ENCODE measurements around the gene MUS81.

DNA sequence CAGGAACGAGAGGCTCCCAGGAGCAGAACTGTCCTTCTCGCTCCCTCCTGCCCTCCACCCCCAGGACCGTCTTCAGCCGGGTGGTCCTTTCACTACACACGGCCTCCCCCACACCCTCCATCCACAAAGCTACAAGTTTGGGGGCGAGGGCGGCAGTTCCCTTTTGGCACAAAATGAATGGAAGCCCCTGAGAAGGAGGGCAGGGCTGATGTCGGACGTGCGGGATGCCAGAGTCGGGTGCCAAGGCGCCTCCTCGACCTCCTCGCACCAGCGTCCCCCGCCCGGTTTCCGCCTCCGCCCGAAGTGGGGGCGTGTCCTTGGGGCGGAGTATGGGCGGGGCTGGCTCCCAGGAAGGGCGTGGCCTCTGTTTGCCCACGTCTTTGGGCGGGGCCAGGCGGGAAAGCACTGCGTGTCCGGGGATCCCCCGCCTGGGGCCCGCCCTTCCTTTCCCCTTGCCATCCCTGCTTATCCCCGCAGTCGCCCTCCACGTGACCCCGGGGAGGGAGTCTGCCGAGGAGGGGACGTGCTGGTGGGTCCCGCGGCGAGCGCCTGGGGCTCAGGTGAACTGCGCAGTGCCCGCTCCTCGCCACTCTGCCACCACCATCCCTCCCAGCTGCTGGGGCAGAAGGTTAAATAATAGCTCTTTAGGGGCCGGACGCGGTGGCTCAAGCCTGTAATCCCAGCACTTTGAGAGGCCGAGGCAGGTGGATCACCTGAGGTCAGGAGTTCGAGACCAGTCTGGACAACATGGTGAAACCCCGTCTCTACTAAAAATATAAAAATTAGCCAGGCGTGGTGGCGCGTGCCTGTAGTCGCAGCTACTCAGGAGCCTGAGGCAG, 13.3 kb downstream of the MUS81 start:
- no peak for TF ChIP-seq CTCF (IDR thresholded peaks at IDR 0.05; ENCODE audit: low read length)
- TF ChIP-seq EZH2 (optimal IDR thresholded peaks at IDR 0.05; ENCODE audit: low read depth, low read length), result no peak
- no peak for TF ChIP-seq EZH2phosphoT487 (IDR thresholded peaks at IDR 0.05; ENCODE audit: low read length)
